Measurements from ENCODE around the gene CAPN2. TPM values are rescaled to one million over a fixed set of nuclear protein-coding genes. Genes with fewer than 3 reads are reported as not detected.

CAPN2 gene
- total RNA-seq, 1 donor from 2014 or later = 184 TPM

- peaks cover 4% of the 10 kb centered on the region for H3K27me3 Mint-ChIP-seq (ENCODE audit: unreplicated experiment)
- H3K9me3 Mint-ChIP-seq (ENCODE audit: unreplicated experiment) = no peaks in the 10 kb centered on the region
- no peak overlapping the region for H3K27ac Mint-ChIP-seq (ENCODE audit: unreplicated experiment)
- no peak for DNase-seq (ENCODE audit: low spot score)
- peaks cover 34% of the 10 kb centered on the region for H3K36me3 Mint-ChIP-seq (ENCODE audit: low read depth, unreplicated experiment)
- peaks cover 7% of the 10 kb centered on the region for H3K4me1 Mint-ChIP-seq (ENCODE audit: unreplicated experiment)
- TF ChIP-seq CTCF (IDR thresholded peaks at IDR 0.05; ENCODE audit: unreplicated experiment) = no peak
- no peak overlapping the region for H3K4me3 Mint-ChIP-seq (ENCODE audit: unreplicated experiment)
These were observed 71.3 kb downstream of the CAPN2 start for GRCh38 chr1:223783676-223784075.

GRCh38 chr1:223784541-223784940 lies 72.2 kb downstream of the CAPN2 start:
- no peak for DNase-seq (ENCODE audit: low spot score)
- no peak for TF ChIP-seq CTCF (IDR thresholded peaks at IDR 0.05; ENCODE audit: unreplicated experiment)

GRCh38 chr1:223785808-223786207 lies 73.5 kb downstream of the CAPN2 start:
- Mint-ChIP-seq H3K36me3 (ENCODE audit: low read depth, unreplicated experiment) (peaks cover 30% of the 10 kb centered on the region), H3K4me3 (ENCODE audit: unreplicated experiment) (peak overlapping the region; percentile 11), H3K27me3 (ENCODE audit: unreplicated experiment) (peaks cover 3% of the 10 kb centered on the region), H3K9me3 (ENCODE audit: unreplicated experiment) (no peaks in the 10 kb centered on the region), H3K27ac (ENCODE audit: unreplicated experiment) (peak overlapping the region; percentile 25), H3K4me1 (ENCODE audit: unreplicated experiment) (peaks cover 7% of the 10 kb centered on the region)
- no peak for DNase-seq (ENCODE audit: low spot score)
- no peak for TF ChIP-seq CTCF (IDR thresholded peaks at IDR 0.05; ENCODE audit: unreplicated experiment)

More at GRCh38 chr1:223784541-223784940, 72.2 kb downstream of the CAPN2 start:
- Mint-ChIP-seq H3K36me3 (ENCODE audit: low read depth, unreplicated experiment) (peaks cover 30% of the 10 kb centered on the region), H3K9me3 (ENCODE audit: unreplicated experiment) (no peaks in the 10 kb centered on the region), H3K4me3 (ENCODE audit: unreplicated experiment) (no peak overlapping the region), H3K27me3 (ENCODE audit: unreplicated experiment) (peaks cover 3% of the 10 kb centered on the region), H3K4me1 (ENCODE audit: unreplicated experiment) (peaks cover 7% of the 10 kb centered on the region), H3K27ac (ENCODE audit: unreplicated experiment) (no peak overlapping the region)

- no peaks in the 10 kb centered on the region for H3K27me3 Mint-ChIP-seq (ENCODE audit: unreplicated experiment)
- no peaks in the 10 kb centered on the region for H3K9me3 Mint-ChIP-seq (ENCODE audit: unreplicated experiment)
- no peak for TF ChIP-seq CTCF (IDR thresholded peaks at IDR 0.05; ENCODE audit: unreplicated experiment)
- H3K27ac Mint-ChIP-seq (ENCODE audit: unreplicated experiment) = no peak overlapping the region
- no peak for DNase-seq (ENCODE audit: low spot score)
- H3K4me3 Mint-ChIP-seq (ENCODE audit: unreplicated experiment) = no peak overlapping the region
- H3K36me3 Mint-ChIP-seq (ENCODE audit: low read depth, unreplicated experiment) = peaks cover 22% of the 10 kb centered on the region
- H3K4me1 Mint-ChIP-seq (ENCODE audit: unreplicated experiment) = peaks cover 7% of the 10 kb centered on the region
These were observed 76.5 kb downstream of the CAPN2 start for GRCh38 chr1:223788746-223789415.

- Mint-ChIP-seq H3K27ac (ENCODE audit: unreplicated experiment) (no peak overlapping the region), H3K4me3 (ENCODE audit: unreplicated experiment) (no peak overlapping the region), H3K9me3 (ENCODE audit: unreplicated experiment) (no peaks in the 10 kb centered on the region), H3K36me3 (ENCODE audit: low read depth, unreplicated experiment) (peaks cover 23% of the 10 kb centered on the region), H3K4me1 (ENCODE audit: unreplicated experiment) (no peaks in the 10 kb centered on the region), H3K27me3 (ENCODE audit: unreplicated experiment) (no peaks in the 10 kb centered on the region)
- no peak for TF ChIP-seq CTCF (IDR thresholded peaks at IDR 0.05; ENCODE audit: unreplicated experiment)
- DNase-seq (ENCODE audit: low spot score) = no peak
These were observed 79.7 kb downstream of the CAPN2 start for GRCh38 chr1:223792046-223792445.
